ENCODE results near the gene SMIM12.

The SMIM12 gene

GRCh38 chr1:34905098-34905459, 45.5 kb upstream of the SMIM12 start:
- no peak for ATAC-seq
- TF ChIP-seq OSR1 (CRISPR knock-in tag; IDR thresholded peaks at IDR 0.05) (no peak), TSHZ2 (CRISPR knock-in tag; IDR thresholded peaks at IDR 0.05) (no peak), ESRRG (CRISPR knock-in tag; IDR thresholded peaks at IDR 0.05) (no peak)

GRCh38 chr1:34904236-34905097, 44.9 kb upstream of the SMIM12 start:
- TF ChIP-seq PPARA (CRISPR knock-in tag; IDR thresholded peaks at IDR 0.05; ENCODE audit: borderline replicate concordance), result no peak
- no peak for TF ChIP-seq POU6F1 (CRISPR knock-in tag; IDR thresholded peaks at IDR 0.05; ENCODE audit: borderline replicate concordance, low read depth)
- TF ChIP-seq SNAI2 (CRISPR knock-in tag; IDR thresholded peaks at IDR 0.05), result no peak
- no peak for TF ChIP-seq ISL1 (CRISPR knock-in tag; IDR thresholded peaks at IDR 0.05)
- TF ChIP-seq GLIS3 (CRISPR knock-in tag; IDR thresholded peaks at IDR 0.05), result no peak
- TF ChIP-seq ZFP3 (CRISPR knock-in tag; IDR thresholded peaks at IDR 0.05), result no peak
- no peak for ATAC-seq

GRCh38 chr1:34901919-34902318, 42.4 kb upstream of the SMIM12 start:
- ATAC-seq, result no peak
- no peak for TF ChIP-seq TCF4 (CRISPR knock-in tag; IDR thresholded peaks at IDR 0.05; ENCODE audit: borderline replicate concordance)
- no peak for TF ChIP-seq SNAI2 (CRISPR knock-in tag; IDR thresholded peaks at IDR 0.05)
- TF ChIP-seq CREB5 (CRISPR knock-in tag; IDR thresholded peaks at IDR 0.05; ENCODE audit: low read depth), result no peak
- no peak for TF ChIP-seq ISL1 (CRISPR knock-in tag; IDR thresholded peaks at IDR 0.05)
- no peak for TF ChIP-seq ZNF70 (CRISPR knock-in tag; IDR thresholded peaks at IDR 0.05)
- no peak for TF ChIP-seq PATZ1 (CRISPR knock-in tag; IDR thresholded peaks at IDR 0.05; ENCODE audit: borderline replicate concordance)
- no peak for TF ChIP-seq TSHZ2 (CRISPR knock-in tag; IDR thresholded peaks at IDR 0.05)
- TF ChIP-seq ESRRG (CRISPR knock-in tag; IDR thresholded peaks at IDR 0.05), result no peak

- ATAC-seq, result no peak
- TF ChIP-seq ARNTL (CRISPR knock-in tag; IDR thresholded peaks at IDR 0.05; ENCODE audit: borderline replicate concordance, low read depth) (no peak), ZNF565 (CRISPR knock-in tag; conservative IDR thresholded peaks at IDR 0.05; ENCODE audit: low read depth) (no peak), BACH2 (CRISPR knock-in tag; IDR thresholded peaks at IDR 0.05; ENCODE audit: borderline replicate concordance) (no peak), ZFP3 (CRISPR knock-in tag; IDR thresholded peaks at IDR 0.05) (no peak), TOX (CRISPR knock-in tag; IDR thresholded peaks at IDR 0.05; ENCODE audit: borderline replicate concordance) (no peak), PPARA (CRISPR knock-in tag; IDR thresholded peaks at IDR 0.05; ENCODE audit: borderline replicate concordance) (no peak), CREB5 (CRISPR knock-in tag; IDR thresholded peaks at IDR 0.05; ENCODE audit: low read depth) (no peak), ISL1 (CRISPR knock-in tag; IDR thresholded peaks at IDR 0.05) (no peak), TSHZ2 (CRISPR knock-in tag; IDR thresholded peaks at IDR 0.05) (no peak), ZNF70 (CRISPR knock-in tag; IDR thresholded peaks at IDR 0.05) (no peak), ESRRG (CRISPR knock-in tag; IDR thresholded peaks at IDR 0.05) (no peak)
Measured at GRCh38 chr1:34900775-34901502, 41.4 kb upstream of the SMIM12 start.
